ENCODE results near the gene SH3BP4. TPM values are rescaled to one million over a fixed set of nuclear protein-coding genes. Genes with fewer than 3 reads are reported as not detected.

SH3BP4 gene
- total RNA-seq, 1 experiment from 2014 or later, result 93.8 TPM

- TF ChIP-seq CTCF (conservative IDR thresholded peaks at IDR 0.05), result no peak
- Histone ChIP-seq H3K23ac (ENCODE audit: insufficient read length, low read depth, low read length) (no peak overlapping the region), H3K27ac (ENCODE audit: insufficient read length, low read depth, low read length) (no peak overlapping the region), H2BK12ac (ENCODE audit: insufficient read length, low read depth, low read length) (no peak overlapping the region), H2AFZ (ENCODE audit: low read length) (no peak overlapping the region), H3T11ph (ENCODE audit: low read length) (no peak overlapping the region), H4K8ac (replicated peaks; ENCODE audit: insufficient read length, low read depth, low read length) (no peak overlapping the region), H3K23me2 (ENCODE audit: insufficient read length, low read depth, low read length, poor library complexity, severe bottlenecking) (no peaks in the 10 kb centered on the region), H3K27me3 (ENCODE audit: insufficient read depth, low read length) (no peaks in the 10 kb centered on the region), H2BK15ac (ENCODE audit: low read depth, low read length) (no peak overlapping the region), H4K91ac (ENCODE audit: insufficient read length, low read depth, low read length) (no peak overlapping the region), H3K56ac (ENCODE audit: insufficient read length, low read depth, low read length) (no peak overlapping the region), H3K9me3 (ENCODE audit: control insufficient read depth, low read depth, low read length) (no peaks in the 10 kb centered on the region), H3K79me1 (ENCODE audit: insufficient read depth, low read depth, low read length, poor library complexity, severe bottlenecking) (no peaks in the 10 kb centered on the region), H2BK120ac (ENCODE audit: low read depth, low read length, poor library complexity, severe bottlenecking) (no peak overlapping the region), H2AK5ac (ENCODE audit: insufficient read length, low read length) (no peak overlapping the region), H3K9ac (ENCODE audit: extremely low read depth, insufficient read length, low read length) (no peak overlapping the region), H2BK5ac (ENCODE audit: insufficient read length, low read length) (no peak overlapping the region), H3K79me2 (ENCODE audit: insufficient read depth, low read length) (no peaks in the 10 kb centered on the region), H3K14ac (ENCODE audit: insufficient read depth, low read length) (no peak overlapping the region), H3K4me1 (ENCODE audit: insufficient read depth, low read length) (no peaks in the 10 kb centered on the region), H2BK20ac (ENCODE audit: low read depth, low read length, poor library complexity, severe bottlenecking) (no peak overlapping the region), H3K4me2 (ENCODE audit: insufficient read depth, insufficient read length, low read length) (no peak overlapping the region), H3K4ac (ENCODE audit: low read depth, low read length) (no peak overlapping the region), H4K5ac (ENCODE audit: insufficient read length, low read depth, low read length) (no peak overlapping the region), H3K18ac (ENCODE audit: insufficient read length, low read depth, low read length) (no peak overlapping the region), H4K20me1 (ENCODE audit: control insufficient read depth, insufficient read depth, insufficient read length) (no peaks in the 10 kb centered on the region)
- Mint-ChIP-seq H3K27me3 (ENCODE audit: low read depth) (peaks cover 11% of the 10 kb centered on the region), H3K4me1 (peaks cover 23 to 25% of the 10 kb centered on the region in 2 experiments), H3K4me3 (no peak overlapping the region), H3K27ac (no peak overlapping the region), H3K36me3 (ENCODE audit: insufficient read depth in 1 of 3, low read depth in 3 of 3) (no peaks in the 10 kb centered on the region), H3K9me3 (peaks cover 0 to 4% of the 10 kb centered on the region in 2 experiments; a peak in 1 of 5 replicates)
- whole genome bisulfite sequencing (ENCODE audit: extremely low coverage, insufficient read length, low lambda C conversion rate), result no CpG with 5 or more reads among the region's 5 CpGs
- no peak for DNase-seq
Measured at GRCh38 chr2:234913208-234913626, 38.6 kb upstream of the SH3BP4 start.
